GM13976 (cell line): Measurements from ENCODE around the gene RGS7.
"Not testable (repeated sequence)": the region's sequence is repeated elsewhere in the genome, so short reads cannot be mapped to it uniquely, and the experiment has no call there.

Source experiments
- DNase-seq: peaks from one replicate; pipeline ENCODE4 v3.0.0; 2012; ENCODE audit warnings: low spot score
- in situ Hi-C: fragments of 300-500 bp; cut with MboI; formaldehyde crosslinking; loops from one replicate; pipeline ENCODE4 v1.12.0; 2022; ENCODE audit warnings: low sequenced_read_pairs, mixed read lengths, inconsistent platforms; ENCODE audit not compliant: unreplicated experiment
- TF ChIP-seq, protein P1 (sequence below): IDR thresholded peaks from 2 replicates; pipeline ENCODE4 v1.5.1; 2012; ENCODE audit warnings: borderline replicate concordance, mild to moderate bottlenecking; ENCODE audit not compliant: insufficient read depth; ENCODE audit errors: extremely low read depth, missing control alignments, control extremely low read depth

The RGS7 gene

GRCh38 chr1:241180569-241180968, 176.4 kb downstream of the RGS7 start:
- in situ Hi-C loops: no loop called here
- TF ChIP-seq, protein P1, sequence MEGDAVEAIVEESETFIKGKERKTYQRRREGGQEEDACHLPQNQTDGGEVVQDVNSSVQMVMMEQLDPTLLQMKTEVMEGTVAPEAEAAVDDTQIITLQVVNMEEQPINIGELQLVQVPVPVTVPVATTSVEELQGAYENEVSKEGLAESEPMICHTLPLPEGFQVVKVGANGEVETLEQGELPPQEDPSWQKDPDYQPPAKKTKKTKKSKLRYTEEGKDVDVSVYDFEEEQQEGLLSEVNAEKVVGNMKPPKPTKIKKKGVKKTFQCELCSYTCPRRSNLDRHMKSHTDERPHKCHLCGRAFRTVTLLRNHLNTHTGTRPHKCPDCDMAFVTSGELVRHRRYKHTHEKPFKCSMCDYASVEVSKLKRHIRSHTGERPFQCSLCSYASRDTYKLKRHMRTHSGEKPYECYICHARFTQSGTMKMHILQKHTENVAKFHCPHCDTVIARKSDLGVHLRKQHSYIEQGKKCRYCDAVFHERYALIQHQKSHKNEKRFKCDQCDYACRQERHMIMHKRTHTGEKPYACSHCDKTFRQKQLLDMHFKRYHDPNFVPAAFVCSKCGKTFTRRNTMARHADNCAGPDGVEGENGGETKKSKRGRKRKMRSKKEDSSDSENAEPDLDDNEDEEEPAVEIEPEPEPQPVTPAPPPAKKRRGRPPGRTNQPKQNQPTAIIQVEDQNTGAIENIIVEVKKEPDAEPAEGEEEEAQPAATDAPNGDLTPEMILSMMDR: no peak
- DNase-seq: no peak

DNA sequence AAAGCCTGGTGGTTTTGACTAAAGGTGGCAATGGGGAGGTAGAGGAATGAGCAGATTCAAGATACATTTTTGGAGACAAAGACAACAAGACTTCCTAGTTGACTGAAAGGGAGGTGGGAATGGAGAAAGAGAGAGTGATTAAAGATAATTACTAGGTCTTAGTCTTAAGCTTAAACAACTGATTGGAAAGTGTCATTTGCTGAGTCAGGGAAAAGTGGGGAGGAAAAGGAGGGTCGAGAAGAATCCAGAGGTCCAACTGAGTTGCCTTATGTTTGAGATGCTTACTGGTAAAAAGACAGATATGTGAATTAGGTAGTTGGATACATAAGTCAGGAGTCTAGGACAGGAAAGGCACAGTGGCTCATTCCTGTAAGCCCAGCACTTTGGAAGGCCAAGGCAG, 179.3 kb downstream of the RGS7 start:
- in situ Hi-C loops: no loop called here
- TF ChIP-seq, protein P1: no peak
- no peak for DNase-seq

GRCh38 chr1:241172486-241172885, 184.5 kb downstream of the RGS7 start:
- TF ChIP-seq, protein P1: no peak
- DNase-seq: no peak
- in situ Hi-C loops: no loop called here

DNA sequence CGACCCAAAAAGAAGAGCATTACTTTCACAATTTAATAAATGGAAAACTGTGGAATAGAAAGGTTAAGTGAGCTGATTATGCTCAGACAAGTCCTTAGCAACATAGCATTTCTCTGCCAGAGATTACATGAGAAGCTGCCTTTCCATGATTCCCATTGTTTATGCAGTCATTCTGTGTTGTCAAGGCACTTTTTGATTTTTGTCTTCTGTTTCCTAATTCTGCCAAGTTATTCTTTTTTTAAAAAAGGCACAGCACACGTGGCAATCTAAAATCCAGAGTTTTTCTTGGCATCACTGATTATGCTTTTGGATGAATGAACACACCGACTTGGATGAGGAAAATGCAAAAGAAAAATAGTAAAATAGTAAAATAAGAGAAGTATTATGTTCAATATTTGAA, 185.0 kb downstream of the RGS7 start:
- TF ChIP-seq, protein P1: no peak
- DNase-seq: no peak
- in situ Hi-C loops: no loop called here

GRCh38 chr1:241167121-241167630, 189.8 kb downstream of the RGS7 start:
- in situ Hi-C loops: no loop called here
- DNase-seq: no peak
- TF ChIP-seq, protein P1: no peak

DNA sequence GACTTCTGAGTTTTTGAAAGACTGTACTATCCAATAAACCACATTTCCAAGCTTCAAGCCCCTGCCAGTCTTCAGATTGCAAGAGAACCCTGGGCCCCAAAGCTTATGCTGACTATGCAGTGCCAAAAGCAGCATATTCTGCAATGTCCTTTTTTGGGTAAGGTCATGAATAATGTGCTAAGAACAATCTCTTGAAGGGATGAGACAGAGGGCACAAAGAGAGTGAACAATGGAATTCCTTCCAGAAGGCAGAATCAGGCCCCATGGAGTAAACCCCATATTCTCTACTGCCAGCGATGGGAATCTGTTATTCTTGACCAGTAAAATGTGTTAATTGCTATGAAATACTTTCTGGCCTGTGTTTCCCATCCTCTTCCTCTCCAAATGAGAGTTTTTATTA, 190.4 kb downstream of the RGS7 start:
- TF ChIP-seq, protein P1: no peak
- DNase-seq: no peak
- in situ Hi-C loops: no loop called here

GRCh38 chr1:241165256-241165655, 191.7 kb downstream of the RGS7 start:
- in situ Hi-C loops, DNase-seq: not testable (repeated sequence)
